Pons (tissue), 1 donor: ENCODE measurements around the gene GUCY1A2.
"Not testable (repeated sequence)": the region's sequence is repeated elsewhere in the genome, so short reads cannot be mapped to it uniquely, and the experiment has no call there.

Experiments used
- DNase-seq: peaks from one replicate; pipeline ENCODE4 v3.0.0-alpha.2; 2016; ENCODE audit warnings: low spot score

The GUCY1A2 gene

DNA sequence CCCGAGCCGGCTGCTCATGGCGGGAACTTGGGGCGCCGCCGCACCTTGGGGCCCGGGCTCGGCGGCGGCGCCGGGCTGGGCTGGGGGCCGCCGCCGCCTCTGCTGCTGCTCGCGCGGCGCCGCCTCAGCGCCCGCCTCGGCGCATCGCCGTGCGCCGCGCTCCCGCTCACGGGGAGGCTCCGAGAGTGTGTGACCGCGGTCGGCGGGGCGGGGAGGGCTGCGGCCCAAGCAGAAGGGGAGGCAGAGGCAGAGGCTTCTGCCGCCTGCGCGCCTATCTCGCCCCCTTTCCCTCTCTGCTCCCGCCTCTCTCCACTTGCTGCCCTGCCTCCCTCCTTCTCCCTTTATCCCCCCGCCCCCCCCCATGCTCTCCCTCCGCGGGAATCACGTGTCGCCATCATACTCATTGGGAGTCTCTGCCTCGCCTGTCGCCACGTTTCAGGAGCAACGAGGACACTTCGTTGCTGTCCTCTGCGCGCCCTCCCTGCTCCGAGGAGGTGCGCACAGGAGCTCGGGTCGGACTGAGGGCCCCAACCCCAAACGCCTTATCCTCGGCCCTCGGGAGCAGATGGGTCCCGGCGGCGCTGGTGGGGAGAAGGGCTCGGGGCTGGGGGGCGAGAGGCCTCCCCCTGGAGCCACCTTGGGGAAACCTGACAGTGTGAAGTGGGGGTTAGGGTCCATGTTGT, at the start of gene GUCY1A2:
GUCY1A2 (minus strand) TSS at position 258 of the 683 bp plus-strand sequence. CDS start 421 bp downstream, outside the sequence.
- DNase-seq, result no peak

DNA sequence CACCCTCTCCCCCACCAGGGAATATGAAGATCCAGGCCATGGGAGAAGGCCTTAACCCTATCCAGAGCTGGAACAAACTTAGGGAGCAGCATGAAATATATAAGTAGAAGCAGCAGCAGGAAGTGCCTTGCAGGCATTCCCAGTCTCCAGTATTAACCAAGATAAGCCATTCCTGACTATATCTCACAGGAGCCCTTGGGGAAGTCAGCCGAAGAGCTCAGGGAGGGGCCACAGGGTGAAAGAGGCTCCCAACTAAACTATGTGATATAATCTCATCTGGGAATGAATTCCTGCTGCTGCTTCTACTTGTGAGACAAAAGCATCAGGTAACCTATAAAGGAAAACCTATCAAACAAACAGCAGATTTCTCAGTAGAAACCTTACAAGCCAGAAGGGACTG, 36.1 kb upstream of the GUCY1A2 start:
- no peak for DNase-seq

GRCh38 chr11:107051332-107051731, 33.1 kb upstream of the GUCY1A2 start:
- DNase-seq, result not testable (repeated sequence)

- not testable (repeated sequence) for DNase-seq
Measured at GRCh38 chr11:107050899-107051298, 32.6 kb upstream of the GUCY1A2 start.

DNA sequence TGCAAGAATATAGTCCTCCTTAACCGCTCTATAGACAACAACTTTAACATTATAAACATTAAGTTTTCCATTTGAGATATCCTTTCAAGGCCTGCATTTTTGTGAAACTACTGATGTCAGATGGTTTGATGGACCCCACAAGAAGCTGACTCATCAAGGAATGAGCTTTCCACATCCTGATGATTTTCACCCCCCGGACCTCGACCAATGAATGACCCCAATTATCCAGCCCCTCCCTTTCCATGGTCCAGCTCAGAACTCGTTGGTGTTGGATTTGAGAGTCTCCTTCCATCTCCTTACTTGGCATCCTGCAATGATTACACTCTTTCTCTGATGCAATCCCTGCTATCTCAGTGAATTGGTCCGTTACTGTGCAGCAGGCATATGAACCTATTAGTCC, 31.8 kb upstream of the GUCY1A2 start:
- DNase-seq, result no peak

DNA sequence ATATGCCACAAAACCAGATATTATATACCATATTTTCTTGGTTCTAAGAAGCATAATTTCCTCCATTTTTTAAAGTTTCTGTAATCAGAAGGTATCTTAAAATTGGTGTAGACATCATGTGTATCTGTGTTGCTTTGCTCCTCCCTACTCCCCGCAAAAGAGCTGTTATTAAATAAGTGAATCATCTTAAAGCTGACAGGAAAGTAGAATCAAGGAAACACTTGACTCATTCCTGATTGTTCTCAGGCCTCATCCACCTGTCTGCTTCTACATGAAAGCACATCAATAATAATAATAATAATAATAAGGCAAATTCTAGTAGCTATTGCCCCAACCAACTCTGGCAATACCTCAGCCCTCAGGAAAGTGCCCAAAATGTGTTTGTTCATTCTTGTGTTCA, 26.2 kb upstream of the GUCY1A2 start:
- DNase-seq, result no peak

DNA sequence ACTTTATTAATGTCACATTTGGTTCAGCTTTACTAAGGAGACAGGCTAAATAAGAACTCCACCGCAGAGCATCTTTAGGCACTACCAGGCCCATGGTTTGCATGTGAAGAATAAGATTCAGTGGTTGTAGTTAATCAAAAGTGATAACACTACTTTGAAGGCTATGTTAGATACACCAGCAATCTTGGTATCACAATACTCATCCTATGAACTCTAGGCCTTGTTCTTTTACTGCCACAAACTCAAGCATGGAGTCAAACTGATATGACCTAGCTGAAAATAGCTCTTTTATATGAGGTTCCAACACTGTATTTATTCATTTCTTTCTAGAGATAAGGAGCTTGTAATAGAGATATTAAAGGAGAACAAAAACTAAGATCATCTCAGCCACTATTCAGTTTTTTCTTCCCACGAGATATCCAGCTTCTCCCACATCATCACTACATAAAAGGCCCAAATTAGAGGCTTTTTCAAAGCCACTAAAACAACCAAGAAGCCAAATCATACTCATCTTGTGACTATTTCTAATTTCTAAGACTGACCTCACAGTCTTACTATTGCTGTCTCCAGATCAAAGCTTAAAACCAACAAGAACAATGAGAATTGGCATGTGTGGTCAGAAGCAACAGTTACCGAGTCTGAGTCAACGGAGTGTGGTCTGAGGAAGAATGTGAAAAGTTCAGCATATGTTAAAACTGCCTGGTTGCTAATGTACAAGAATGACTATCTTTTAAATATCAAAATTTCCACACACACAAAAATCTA, 25.1 kb upstream of the GUCY1A2 start:
- DNase-seq, result no peak

DNA sequence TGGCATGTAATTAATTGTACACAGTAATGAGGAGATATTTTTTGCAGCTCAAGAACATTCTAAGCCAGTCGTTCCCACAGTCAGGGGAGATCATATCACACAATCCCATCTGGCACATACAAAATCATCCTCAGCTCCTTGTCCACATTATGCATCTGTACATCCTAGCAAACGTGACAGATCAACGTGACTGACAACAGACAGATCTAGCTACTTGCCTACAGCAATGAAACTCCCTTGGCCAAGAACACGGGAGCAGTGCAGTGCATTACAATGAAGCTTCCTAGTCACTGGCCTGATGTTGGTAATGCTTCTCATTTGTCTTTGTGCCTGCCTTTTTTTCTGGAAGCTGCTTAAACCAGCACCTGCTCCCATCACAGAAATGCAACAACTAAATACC, 24.5 kb upstream of the GUCY1A2 start:
- DNase-seq, result no peak

- no peak for DNase-seq
Measured at GRCh38 chr11:107041088-107041444, 22.8 kb upstream of the GUCY1A2 start.

- no peak for DNase-seq
Measured at GRCh38 chr11:107040433-107041087, 22.3 kb upstream of the GUCY1A2 start.

- no peak for DNase-seq
Measured at GRCh38 chr11:107025673-107026072, 7.4 kb upstream of the GUCY1A2 start.

- no peak for DNase-seq
Measured at GRCh38 chr11:107020594-107020993, 2.3 kb upstream of the GUCY1A2 start.

DNA sequence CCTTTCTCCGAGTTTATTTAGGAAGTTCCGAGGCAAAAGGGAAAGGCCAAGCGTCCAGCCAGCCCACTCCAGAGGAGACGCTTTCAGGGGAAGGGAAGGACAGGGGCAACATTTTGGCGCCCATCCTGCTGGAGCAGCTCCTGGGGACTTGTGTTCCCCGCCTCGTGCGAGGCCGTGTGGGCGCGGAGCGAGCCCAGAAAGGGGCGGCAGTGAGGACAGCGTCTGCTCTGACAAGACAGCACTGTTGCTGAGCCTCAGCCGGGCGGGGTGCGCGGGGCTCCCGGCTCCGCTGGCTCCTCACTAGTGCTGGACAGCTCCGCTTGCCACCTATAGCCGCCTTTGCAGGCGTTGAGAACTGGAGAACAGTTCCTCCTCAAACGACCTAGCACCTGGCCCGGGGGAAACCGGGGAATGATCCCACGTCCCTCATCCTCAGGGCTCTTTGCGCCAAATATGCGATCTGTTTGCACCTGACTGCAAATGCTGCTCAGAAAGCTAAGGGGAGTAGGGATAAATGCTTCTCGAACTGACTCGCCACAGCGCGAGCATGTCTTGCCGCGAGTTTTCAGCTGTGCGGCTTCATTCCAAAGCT, 722 bp upstream of the GUCY1A2 start:
- DNase-seq, result peak; percentile 45

DNA sequence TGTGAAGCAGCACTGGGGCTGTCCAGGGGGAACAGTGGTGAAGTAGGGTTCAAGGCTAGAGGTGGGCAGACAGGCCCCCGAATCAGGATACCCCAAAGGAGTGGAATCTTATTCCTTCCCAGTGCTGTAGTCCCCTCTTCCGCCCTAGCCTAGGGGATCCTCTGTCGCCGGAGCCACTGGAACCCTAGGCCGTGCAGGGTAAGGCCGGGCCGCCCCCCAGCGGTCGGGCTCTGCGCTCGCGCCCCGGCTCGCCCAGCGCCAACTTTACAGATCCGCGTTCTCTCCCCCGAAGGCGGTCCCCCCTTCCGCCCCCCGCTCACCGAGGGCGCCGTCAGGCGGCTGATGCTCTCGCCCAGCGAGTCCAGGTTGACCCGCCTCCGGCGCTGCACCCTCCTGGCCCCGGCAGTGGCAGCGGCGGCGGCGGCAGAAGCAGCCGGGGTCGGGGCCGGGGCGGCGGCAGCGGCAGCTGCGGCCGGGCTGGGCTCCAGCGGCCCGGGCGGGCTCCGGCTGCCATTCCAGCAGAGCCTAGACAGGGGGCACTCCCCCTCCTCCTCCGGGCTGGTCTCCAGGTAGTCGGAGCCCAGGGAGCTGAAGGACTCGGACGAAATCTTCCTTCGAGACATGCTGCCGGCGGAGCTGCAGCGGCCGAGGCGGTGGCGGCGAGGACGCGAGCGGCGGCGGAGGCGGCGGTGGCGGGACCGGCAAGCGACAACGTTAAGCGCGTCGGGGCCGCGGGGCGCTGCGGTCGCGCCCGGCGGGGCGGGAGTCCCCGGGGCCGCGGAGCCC, 650 bp downstream of the GUCY1A2 start:
- DNase-seq, result peak; percentile 47

GRCh38 chr11:107017104-107017432, 1.2 kb downstream of the GUCY1A2 start:
- DNase-seq, result no peak

DNA sequence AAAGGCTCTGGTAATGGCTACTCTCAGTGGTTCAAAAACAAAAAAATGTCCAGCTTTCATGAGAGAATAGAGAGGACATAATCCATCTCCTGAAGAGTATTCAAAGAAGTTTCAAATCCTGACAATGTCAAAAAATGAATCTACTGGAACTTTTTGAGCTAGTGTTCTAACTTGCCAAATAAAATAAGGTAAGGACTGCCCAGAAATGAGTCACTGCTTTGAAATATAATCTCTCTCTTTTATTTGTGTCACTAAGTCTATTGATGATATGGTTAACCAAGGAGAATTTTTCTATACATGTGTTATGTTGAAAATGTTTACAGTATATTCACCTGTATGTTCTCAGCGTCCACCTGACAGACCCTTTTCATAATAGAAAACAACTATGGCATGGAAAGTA, 3.4 kb downstream of the GUCY1A2 start:
- no peak for DNase-seq

- no peak for DNase-seq
Measured at GRCh38 chr11:107011977-107012376, 6.3 kb downstream of the GUCY1A2 start.

GRCh38 chr11:107009190-107009589, 9.1 kb downstream of the GUCY1A2 start:
- no peak for DNase-seq

DNA sequence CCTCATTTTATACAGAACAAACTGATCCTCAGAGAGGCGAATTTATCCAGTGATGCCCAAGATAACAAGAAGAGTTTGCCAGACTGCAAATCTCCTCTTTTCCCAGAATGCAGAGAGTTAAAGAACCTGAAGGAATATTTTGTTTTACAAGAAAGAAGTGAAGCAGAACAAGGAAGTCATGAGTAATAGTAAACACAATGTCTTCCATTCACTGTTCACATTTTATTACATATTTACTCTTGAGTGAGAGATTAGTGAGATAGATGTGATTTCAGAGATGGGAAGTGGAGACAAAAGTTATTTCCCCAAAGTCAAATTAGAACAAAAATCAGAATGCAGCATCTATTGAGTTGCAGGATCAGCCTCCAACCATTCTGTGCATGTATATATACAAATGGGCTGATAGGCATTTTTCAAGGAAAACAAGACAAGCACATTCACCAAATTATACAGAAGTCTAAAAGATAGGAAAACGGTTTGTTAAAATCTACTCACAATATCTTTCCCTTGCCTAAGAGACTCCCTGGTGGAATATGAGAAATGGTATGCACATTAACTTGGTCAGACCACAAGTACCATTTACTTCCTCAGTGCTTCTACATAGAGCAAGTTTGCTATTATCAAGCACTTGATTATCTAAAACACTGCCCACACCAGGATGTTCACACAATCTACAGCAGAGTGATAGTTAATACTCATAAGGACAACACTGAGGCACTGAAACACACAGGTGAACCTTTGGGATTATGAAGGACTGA, 12.0 kb downstream of the GUCY1A2 start:
- no peak for DNase-seq

DNA sequence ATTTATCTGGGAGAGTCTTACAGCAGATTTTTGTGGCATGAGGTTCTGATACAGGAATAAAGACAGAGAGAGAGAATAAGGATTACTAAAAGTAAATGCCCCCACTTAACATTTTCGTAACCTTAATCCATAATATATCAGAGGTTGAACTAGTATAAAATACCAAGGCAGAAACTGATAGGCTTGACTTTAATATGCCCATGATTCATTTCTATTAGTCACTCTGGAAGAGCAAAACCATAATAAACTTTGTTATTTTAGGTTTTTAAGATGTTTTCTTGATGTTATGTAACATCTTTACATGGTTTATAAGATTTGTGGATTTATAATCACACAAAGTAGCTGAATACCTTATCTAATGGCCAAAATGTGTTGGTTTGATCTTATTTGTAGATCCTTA, 19.1 kb downstream of the GUCY1A2 start:
- DNase-seq, result no peak

DNA sequence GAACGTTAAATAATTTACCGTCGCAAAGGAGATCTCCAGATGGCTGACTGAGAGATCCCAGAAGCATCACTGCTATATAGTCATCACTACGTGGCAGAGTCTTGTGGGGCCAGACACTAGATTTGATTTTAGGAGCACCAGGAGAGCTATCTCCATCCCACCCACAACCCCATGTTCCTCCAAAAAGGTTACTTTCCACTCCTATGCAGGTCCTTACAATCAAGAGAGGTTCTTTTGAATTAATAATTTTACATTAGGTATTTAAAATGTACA, 19.4 kb downstream of the GUCY1A2 start:
- DNase-seq, result no peak
